Lower leg skin (tissue), 3 donors: ENCODE measurements around the gene EP400.

ENCODE experiments used
- POLR2A ChIP-seq, 2 donors: fragments of 450-650 bp; IDR thresholded peaks; one replicate each; pipeline ENCODE4 v1.6.1; 2016 to 2017; ENCODE audit warnings: antibody characterized with exemption in 2 of 2, mild to moderate bottlenecking in 1 of 2, moderate library complexity in 1 of 2
- TF ChIP-seq, protein P1 (sequence below), 3 donors: fragments of 450-650 bp; IDR thresholded peaks; one replicate each; pipeline ENCODE4 v1.5.1; 2016; ENCODE audit warnings: antibody characterized with exemption in 3 of 3, mild to moderate bottlenecking in 3 of 3, moderate library complexity in 2 of 3

DNA sequence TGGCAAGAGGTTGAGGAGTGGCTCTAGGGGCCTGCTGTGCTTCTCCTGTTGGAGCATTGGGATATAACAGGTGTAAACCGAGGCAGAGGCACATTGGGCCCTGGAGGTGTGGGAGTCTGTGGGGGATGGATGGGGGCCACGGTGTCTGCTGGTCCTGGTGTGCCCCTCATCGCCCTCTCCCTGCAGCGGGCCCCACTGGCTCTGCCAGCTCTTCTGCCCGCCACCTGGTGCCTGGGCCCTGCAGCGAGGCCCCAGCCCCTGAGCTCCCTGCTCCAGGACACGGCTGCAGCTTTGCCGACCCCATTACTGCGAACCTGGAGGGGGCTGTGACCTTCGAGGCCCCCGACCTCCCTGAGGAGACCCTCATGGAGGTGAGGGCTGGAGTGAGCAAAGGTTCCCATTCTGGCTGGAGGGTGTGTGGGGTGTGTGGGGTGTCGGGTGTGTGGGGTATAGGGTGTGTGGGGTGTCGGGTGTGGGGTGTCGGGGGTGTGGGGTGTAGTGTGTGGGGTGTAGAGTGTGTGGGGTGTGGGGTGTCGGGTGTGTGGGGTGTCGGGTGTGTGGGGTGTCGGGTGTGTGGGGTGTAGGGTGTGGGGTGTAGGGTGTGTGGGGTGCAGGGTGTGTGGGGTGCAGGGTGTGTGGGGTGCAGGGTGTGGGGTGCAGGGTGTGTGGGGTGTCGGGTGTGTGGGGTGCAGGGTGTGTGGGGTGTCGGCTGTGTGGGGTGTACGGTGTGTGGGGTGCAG, 31.3 kb upstream of the EP400 start:
- TF ChIP-seq, protein P1, sequence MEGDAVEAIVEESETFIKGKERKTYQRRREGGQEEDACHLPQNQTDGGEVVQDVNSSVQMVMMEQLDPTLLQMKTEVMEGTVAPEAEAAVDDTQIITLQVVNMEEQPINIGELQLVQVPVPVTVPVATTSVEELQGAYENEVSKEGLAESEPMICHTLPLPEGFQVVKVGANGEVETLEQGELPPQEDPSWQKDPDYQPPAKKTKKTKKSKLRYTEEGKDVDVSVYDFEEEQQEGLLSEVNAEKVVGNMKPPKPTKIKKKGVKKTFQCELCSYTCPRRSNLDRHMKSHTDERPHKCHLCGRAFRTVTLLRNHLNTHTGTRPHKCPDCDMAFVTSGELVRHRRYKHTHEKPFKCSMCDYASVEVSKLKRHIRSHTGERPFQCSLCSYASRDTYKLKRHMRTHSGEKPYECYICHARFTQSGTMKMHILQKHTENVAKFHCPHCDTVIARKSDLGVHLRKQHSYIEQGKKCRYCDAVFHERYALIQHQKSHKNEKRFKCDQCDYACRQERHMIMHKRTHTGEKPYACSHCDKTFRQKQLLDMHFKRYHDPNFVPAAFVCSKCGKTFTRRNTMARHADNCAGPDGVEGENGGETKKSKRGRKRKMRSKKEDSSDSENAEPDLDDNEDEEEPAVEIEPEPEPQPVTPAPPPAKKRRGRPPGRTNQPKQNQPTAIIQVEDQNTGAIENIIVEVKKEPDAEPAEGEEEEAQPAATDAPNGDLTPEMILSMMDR (IDR thresholded peaks at IDR 0.05) = no peak
- TF ChIP-seq POLR2A (IDR thresholded peaks at IDR 0.05) = no peak
